MCF 10A (cell line): ENCODE results near the gene MRPS6. TPM values are rescaled to one million over a fixed set of nuclear protein-coding genes. Genes with fewer than 3 reads are reported as not detected.

Source experiments
- BruUV-seq: library from RNA; stranded (reverse); fragments of 400-500 nt; replicated peaks from 2 replicates; lab custom pipeline; 2021; lab: Mats Ljungman, UMichigan
- CTCF ChIA-PET: fragments of 300-600 bp; sonication (Branson Sonifier 250); formaldehyde crosslinking; extraction: SDS; loops from one replicate; lab custom pipeline; 2021; ENCODE audit warnings: antibody characterized with exemption, inconsistent platforms; lab: Yijun Ruan, JAX
- POLR2A ChIA-PET: fragments of 300-600, 350-650 bp; sonication (Branson Sonifier 250); formaldehyde crosslinking; extraction: SDS; loops from one replicate; lab custom pipeline; 2020; ENCODE audit warnings: antibody characterized with exemption, inconsistent platforms; lab: Yijun Ruan, JAX
- DNase-seq: peaks from one replicate; pipeline ENCODE4 v3.0.0-alpha.2; 2018; ENCODE audit not compliant: unreplicated experiment
- H3K27ac Mint-ChIP-seq: one replicate; pipeline ENCODE4 v1.8.0; 2022; ENCODE audit warnings: mild to moderate bottlenecking, low read depth, mixed read lengths; ENCODE audit not compliant: unreplicated experiment
- H3K27me3 Mint-ChIP-seq: one replicate; pipeline ENCODE4 v1.8.0; 2022; ENCODE audit warnings: mixed read lengths; ENCODE audit not compliant: insufficient read depth, unreplicated experiment
- H3K36me3 Mint-ChIP-seq: one replicate; pipeline ENCODE4 v1.8.0; 2022; ENCODE audit warnings: mild to moderate bottlenecking, moderate library complexity, mixed read lengths; ENCODE audit not compliant: insufficient read depth, unreplicated experiment
- H3K4me1 Mint-ChIP-seq: one replicate; pipeline ENCODE4 v1.8.0; 2022; ENCODE audit warnings: mixed read lengths; ENCODE audit not compliant: insufficient read depth, unreplicated experiment
- H3K4me3 Mint-ChIP-seq: one replicate; pipeline ENCODE4 v1.8.0; 2022; ENCODE audit warnings: mild to moderate bottlenecking, moderate library complexity, mixed read lengths; ENCODE audit not compliant: unreplicated experiment
- H3K9me3 Mint-ChIP-seq: one replicate; pipeline ENCODE4 v1.8.0; 2022; ENCODE audit warnings: mixed read lengths; ENCODE audit not compliant: unreplicated experiment
- intact Hi-C: fragments of 100-400 bp; cut with micrococcal nuclease; formaldehyde crosslinking; loops from 2 replicates; pipeline ENCODE4 v1.14.1; 2022
- total RNA-seq: library from RNA; stranded (reverse); gene quantifications from 2 replicates; pipeline ENCODE4 v1.2.3, GENCODE V29; 2022
- TF ChIP-seq, protein P1 (sequence below): fragments of 200-600 bp; IDR thresholded peaks from one replicate; pipeline ENCODE4 v1.8.0; 2022; ENCODE audit warnings: antibody characterized with exemption, mild to moderate bottlenecking; ENCODE audit not compliant: unreplicated experiment

Gene MRPS6
- total RNA-seq, 1 experiment from 2014 or later, result 86.0 TPM

DNA sequence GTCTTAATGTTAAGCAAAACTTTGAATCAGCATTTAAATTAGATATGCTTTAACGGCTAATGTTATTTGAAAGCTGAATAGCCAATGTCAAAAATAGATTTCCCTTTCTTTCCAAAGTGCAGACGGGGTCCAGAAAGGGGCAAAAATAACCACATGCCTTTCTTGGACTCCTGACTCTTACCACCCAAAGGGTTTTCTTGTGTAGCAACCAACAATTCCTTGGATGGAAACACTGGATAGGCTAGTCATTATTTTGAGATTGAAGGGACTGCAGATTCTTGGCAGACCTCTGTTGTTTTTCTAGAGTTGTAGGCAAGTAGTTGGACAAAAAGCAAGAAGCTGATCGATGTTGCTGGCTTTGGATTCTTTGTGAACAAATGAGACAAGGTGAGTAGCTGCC lies 107.0 kb downstream of the MRPS6 start:
- ChIA-PET POLR2A (no interaction called here), CTCF (no interaction called here)
- TF ChIP-seq, protein P1, sequence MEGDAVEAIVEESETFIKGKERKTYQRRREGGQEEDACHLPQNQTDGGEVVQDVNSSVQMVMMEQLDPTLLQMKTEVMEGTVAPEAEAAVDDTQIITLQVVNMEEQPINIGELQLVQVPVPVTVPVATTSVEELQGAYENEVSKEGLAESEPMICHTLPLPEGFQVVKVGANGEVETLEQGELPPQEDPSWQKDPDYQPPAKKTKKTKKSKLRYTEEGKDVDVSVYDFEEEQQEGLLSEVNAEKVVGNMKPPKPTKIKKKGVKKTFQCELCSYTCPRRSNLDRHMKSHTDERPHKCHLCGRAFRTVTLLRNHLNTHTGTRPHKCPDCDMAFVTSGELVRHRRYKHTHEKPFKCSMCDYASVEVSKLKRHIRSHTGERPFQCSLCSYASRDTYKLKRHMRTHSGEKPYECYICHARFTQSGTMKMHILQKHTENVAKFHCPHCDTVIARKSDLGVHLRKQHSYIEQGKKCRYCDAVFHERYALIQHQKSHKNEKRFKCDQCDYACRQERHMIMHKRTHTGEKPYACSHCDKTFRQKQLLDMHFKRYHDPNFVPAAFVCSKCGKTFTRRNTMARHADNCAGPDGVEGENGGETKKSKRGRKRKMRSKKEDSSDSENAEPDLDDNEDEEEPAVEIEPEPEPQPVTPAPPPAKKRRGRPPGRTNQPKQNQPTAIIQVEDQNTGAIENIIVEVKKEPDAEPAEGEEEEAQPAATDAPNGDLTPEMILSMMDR, result no peak
- H3K27me3 Mint-ChIP-seq, result no peaks in the 10 kb centered on the region
- intact Hi-C loops, result no loop called here
- H3K9me3 Mint-ChIP-seq, result peaks cover 3% of the 10 kb centered on the region
- no peaks in the 10 kb centered on the region for H3K36me3 Mint-ChIP-seq
- no peaks in the 10 kb centered on the region for H3K4me1 Mint-ChIP-seq
- H3K27ac Mint-ChIP-seq, result no peak overlapping the region
- DNase-seq, result no peak
- no TSS peak for BruUV-seq
- H3K4me3 Mint-ChIP-seq, result no peak overlapping the region

DNA sequence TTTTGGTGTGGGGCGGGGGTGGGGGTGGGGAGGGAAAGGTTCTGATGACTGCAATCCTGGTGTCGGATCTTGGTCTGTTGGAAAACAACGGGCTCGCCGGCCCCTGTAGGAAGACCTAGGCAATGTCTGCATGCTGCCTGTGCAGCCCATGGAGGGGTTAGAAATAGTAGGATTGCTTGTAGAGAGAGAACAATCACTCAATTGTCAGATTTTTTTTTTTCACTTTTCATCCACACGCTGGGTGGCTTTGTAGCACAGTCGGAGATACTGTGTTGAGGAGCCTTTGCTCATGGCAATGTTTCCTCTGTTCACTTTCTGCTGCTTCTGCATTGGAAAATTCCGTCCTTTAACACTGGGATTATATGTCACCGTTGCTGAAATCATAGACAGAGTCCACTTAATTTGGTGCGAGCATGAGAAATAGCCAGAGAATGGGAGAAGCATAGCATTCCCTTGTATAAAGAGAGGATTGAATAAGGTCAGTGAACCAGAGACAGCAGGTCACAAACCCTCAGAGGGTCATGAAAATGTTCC lies 107.5 kb downstream of the MRPS6 start:
- H3K36me3 Mint-ChIP-seq, result no peaks in the 10 kb centered on the region
- no TSS peak for BruUV-seq
- no peak overlapping the region for H3K4me3 Mint-ChIP-seq
- intact Hi-C loops, result no loop called here
- ChIA-PET CTCF (no interaction called here), POLR2A (no interaction called here)
- DNase-seq, result no peak
- TF ChIP-seq, protein P1, result no peak
- H3K27ac Mint-ChIP-seq, result no peak overlapping the region
- no peaks in the 10 kb centered on the region for H3K27me3 Mint-ChIP-seq
- H3K4me1 Mint-ChIP-seq, result no peaks in the 10 kb centered on the region
- H3K9me3 Mint-ChIP-seq, result no peaks in the 10 kb centered on the region

DNA sequence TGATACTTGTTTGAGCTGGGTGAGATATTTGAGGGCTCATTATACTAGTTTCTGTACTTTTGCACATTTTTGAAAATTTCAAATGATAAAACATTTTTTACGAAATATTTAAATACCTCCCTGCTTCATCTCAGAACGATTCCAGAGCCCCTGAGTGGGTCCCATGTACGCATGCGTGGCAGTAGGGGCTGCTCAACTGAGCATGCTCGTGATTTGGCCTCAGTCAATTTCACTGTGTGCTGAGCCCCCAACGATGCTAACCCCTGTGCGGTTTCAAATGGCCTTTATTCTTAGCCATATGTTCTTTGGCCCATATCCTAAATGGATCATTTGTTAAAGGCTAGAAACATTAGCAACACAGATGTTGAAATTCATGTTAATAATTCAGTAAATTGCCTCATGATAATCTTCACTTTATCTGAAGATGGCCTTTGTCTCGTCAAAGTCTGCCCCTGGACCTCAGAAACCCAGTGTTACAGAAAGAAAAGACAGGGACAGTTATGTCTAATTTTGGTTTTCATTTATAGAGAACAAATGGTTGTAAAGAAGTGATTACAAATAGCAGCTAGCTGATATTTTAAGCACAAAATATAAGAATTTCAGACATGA lies 108.2 kb downstream of the MRPS6 start:
- Mint-ChIP-seq H3K36me3 (no peaks in the 10 kb centered on the region), H3K9me3 (no peaks in the 10 kb centered on the region), H3K4me1 (no peaks in the 10 kb centered on the region), H3K4me3 (no peak overlapping the region), H3K27ac (no peak overlapping the region), H3K27me3 (no peaks in the 10 kb centered on the region)
- no peak for DNase-seq
- no TSS peak for BruUV-seq
- CTCF ChIA-PET, result no interaction called here
- POLR2A ChIA-PET, result no interaction called here
- TF ChIP-seq, protein P1, result no peak
- intact Hi-C loops, result no loop called here

DNA sequence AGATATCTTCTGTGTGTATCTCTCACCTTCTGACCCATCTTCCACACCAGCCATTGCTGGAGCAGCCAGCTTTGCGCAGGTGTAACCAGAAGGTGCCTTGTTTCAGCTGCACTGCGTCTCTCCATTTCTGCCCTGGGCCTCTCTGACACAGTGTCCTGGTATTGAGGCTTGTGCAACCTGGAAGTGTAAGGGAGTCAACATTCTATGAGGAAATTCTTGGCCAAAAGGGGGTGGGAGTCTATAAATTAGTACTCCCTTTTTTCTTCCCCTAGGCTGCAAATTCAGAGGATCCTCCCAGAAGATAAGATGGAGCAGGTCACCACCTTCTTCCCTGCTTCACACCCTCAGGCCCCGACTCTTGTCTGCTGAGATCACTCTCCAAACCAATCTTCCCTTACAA lies 109.1 kb downstream of the MRPS6 start:
- ChIA-PET POLR2A (no interaction called here), CTCF (no interaction called here)
- no peaks in the 10 kb centered on the region for H3K4me1 Mint-ChIP-seq
- intact Hi-C loops, result no loop called here
- H3K27me3 Mint-ChIP-seq, result no peaks in the 10 kb centered on the region
- no peaks in the 10 kb centered on the region for H3K9me3 Mint-ChIP-seq
- H3K36me3 Mint-ChIP-seq, result no peaks in the 10 kb centered on the region
- H3K27ac Mint-ChIP-seq, result no peak overlapping the region
- no peak overlapping the region for H3K4me3 Mint-ChIP-seq
- DNase-seq, result no peak
- BruUV-seq, result no TSS peak
- TF ChIP-seq, protein P1, result no peak
